Subcutaneous abdominal adipose tissue (tissue), 5 donors: ENCODE measurements around the gene NELFB.

Experiments
- H3K27ac ChIP-seq: one replicate; pipeline ENCODE4 v1.7.0; 2013; ENCODE audit warnings: low read depth, mild to moderate bottlenecking, inconsistent platforms, low read length, moderate library complexity
- H3K27me3 ChIP-seq, 5 donors: one replicate each; pipeline ENCODE4 v1.7.0; 2013; ENCODE audit warnings: low read length in 5 of 5, inconsistent platforms in 1 of 5; ENCODE audit not compliant: control insufficient read depth in 5 of 5, insufficient read depth in 4 of 5
- H3K36me3 ChIP-seq, 5 donors: one replicate each; pipeline ENCODE4 v1.7.0; 2013; ENCODE audit warnings: low read length in 5 of 5; ENCODE audit not compliant: control insufficient read depth in 5 of 5, insufficient read depth in 5 of 5
- H3K4me1 ChIP-seq, 5 donors: one replicate each; pipeline ENCODE4 v1.7.0; 2013; ENCODE audit warnings: low read length in 5 of 5, mild to moderate bottlenecking in 3 of 5, moderate library complexity in 1 of 5; ENCODE audit not compliant: control insufficient read depth in 5 of 5, insufficient read depth in 5 of 5
- H3K4me3 ChIP-seq, 5 donors: one replicate each; pipeline ENCODE4 v1.7.0; 2013; ENCODE audit warnings: low read length in 5 of 5, low read depth in 1 of 5
- H3K9ac ChIP-seq, 5 donors: one replicate each; pipeline ENCODE4 v1.7.0; 2013; ENCODE audit warnings: low read length in 5 of 5, mild to moderate bottlenecking in 4 of 5, moderate library complexity in 3 of 5
- H3K9me3 ChIP-seq, 5 donors: one replicate each; pipeline ENCODE4 v1.7.0; 2013; ENCODE audit warnings: low read length in 5 of 5; ENCODE audit not compliant: control insufficient read depth in 5 of 5
- donor health status: healthy.
- donor health status: healthy.
- donor health status: healthy.
- donor health status: healthy.
- donor health status: healthy.

NELFB gene

DNA sequence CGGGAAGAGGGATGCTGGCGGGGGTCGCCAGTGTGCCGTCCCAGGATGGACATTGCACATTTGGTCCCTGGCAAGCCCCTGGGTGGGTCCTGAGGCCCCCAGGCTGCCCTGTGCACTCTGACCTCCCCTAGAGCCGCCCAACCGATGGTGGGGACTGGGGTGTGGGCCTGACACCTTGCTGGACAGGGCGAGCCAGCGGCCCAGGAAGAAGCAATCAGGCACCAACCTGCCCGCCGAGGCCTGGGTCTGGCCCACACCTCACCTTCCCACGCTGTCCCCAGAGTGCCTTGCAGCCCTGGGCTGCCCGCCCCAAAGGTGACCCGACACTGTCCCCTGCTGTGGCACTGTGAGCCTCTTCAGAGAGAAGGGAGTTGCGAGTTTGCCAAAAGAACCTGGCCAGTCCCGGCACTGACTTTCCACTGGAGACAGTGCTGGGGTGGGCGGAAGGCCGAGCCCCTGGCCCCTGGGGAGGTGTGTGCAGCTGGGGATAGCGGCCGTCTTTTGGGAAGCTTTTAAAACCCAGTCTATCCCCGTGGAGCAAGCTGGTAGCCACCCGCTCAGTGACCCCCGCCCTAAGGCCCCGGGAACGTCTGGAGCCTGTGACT, 58.9 kb downstream of the NELFB start:
- H3K36me3 ChIP-seq: no peaks in the 10 kb centered on the region
- H3K4me3 ChIP-seq: no peak overlapping the region
- H3K4me1 ChIP-seq: peaks cover 3 to 24% (median 17%) of the 10 kb centered on the region in 5 donors
- H3K27ac ChIP-seq: no peak overlapping the region
- H3K9me3 ChIP-seq: no peaks in the 10 kb centered on the region
- no peak overlapping the region for H3K9ac ChIP-seq
- peaks cover 15 to 41% (median 30%) of the 10 kb centered on the region in 5 donors for H3K27me3 ChIP-seq

- peaks cover 15 to 39% (median 30%) of the 10 kb centered on the region in 5 donors for H3K27me3 ChIP-seq
- no peak overlapping the region for H3K4me3 ChIP-seq
- H3K9ac ChIP-seq: no peak overlapping the region
- peaks cover 5 to 32% (median 25%) of the 10 kb centered on the region in 5 donors for H3K4me1 ChIP-seq
- H3K9me3 ChIP-seq: no peaks in the 10 kb centered on the region
- H3K36me3 ChIP-seq: no peaks in the 10 kb centered on the region
- H3K27ac ChIP-seq: no peak overlapping the region
Measured at GRCh38 chr9:137314561-137315560, 59.7 kb downstream of the NELFB start.

- Histone ChIP-seq H3K4me1 (peaks cover 5 to 39% (median 32%) of the 10 kb centered on the region in 5 donors), H3K4me3 (no peak overlapping the region), H3K9ac (no peak overlapping the region), H3K36me3 (no peaks in the 10 kb centered on the region), H3K9me3 (no peaks in the 10 kb centered on the region), H3K27me3 (peaks cover 15 to 36% (median 30%) of the 10 kb centered on the region in 5 donors), H3K27ac (no peak overlapping the region)
Measured at GRCh38 chr9:137315581-137316011, 60.5 kb downstream of the NELFB start.

- Histone ChIP-seq H3K36me3 (no peaks in the 10 kb centered on the region), H3K27me3 (peaks cover 15 to 32% (median 24%) of the 10 kb centered on the region in 5 donors), H3K9ac (peak overlapping the region in 1 of 5 donors; percentile 51), H3K4me1 (peaks cover 4 to 46% (median 38%) of the 10 kb centered on the region in 5 donors), H3K9me3 (no peaks in the 10 kb centered on the region), H3K27ac (no peak overlapping the region), H3K4me3 (peak overlapping the region in 2 of 5 donors; percentile 22 to 26)
Measured at GRCh38 chr9:137316012-137316981, 61.2 kb downstream of the NELFB start.

DNA sequence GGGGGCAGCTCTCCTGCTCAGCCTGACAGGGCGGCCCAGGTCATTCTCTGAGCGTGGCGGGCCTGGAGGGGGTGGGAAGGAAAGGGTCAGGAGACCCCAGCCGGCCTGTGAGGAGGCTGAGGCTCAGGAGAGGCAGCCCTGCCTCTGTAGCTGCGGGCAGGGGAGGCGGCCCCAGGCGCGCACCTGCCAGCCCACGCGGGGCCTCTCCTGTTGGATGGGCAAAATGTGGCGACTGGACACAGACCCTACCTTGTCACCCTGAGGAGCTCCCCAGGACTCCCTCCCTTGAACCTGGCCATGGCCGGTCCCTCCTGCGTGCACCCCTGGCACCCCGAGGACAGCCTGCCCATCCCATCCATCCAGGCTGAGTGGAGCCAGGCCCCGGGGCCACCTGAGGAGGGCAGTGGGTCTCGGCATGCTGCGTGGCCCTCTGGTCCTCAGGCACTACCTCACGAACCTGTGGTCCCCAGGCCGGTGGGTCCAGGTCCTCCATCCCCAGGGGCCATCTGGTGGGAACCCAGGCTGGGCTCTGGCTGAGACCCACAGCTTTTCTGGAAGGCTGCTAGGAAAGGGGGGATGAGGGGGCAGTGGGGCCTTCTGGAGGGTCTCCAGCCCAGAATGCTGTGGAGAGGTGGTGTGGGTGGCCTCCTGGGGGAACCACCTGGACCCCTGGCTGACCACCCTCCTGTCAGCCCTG, 62.0 kb downstream of the NELFB start:
- H3K36me3 ChIP-seq: no peaks in the 10 kb centered on the region
- H3K27me3 ChIP-seq: peaks cover 15 to 32% (median 23%) of the 10 kb centered on the region in 5 donors
- no peak overlapping the region for H3K4me3 ChIP-seq
- no peak overlapping the region for H3K27ac ChIP-seq
- H3K9ac ChIP-seq: no peak overlapping the region
- peaks cover 3 to 54% (median 38%) of the 10 kb centered on the region in 5 donors for H3K4me1 ChIP-seq
- H3K9me3 ChIP-seq: no peaks in the 10 kb centered on the region

DNA sequence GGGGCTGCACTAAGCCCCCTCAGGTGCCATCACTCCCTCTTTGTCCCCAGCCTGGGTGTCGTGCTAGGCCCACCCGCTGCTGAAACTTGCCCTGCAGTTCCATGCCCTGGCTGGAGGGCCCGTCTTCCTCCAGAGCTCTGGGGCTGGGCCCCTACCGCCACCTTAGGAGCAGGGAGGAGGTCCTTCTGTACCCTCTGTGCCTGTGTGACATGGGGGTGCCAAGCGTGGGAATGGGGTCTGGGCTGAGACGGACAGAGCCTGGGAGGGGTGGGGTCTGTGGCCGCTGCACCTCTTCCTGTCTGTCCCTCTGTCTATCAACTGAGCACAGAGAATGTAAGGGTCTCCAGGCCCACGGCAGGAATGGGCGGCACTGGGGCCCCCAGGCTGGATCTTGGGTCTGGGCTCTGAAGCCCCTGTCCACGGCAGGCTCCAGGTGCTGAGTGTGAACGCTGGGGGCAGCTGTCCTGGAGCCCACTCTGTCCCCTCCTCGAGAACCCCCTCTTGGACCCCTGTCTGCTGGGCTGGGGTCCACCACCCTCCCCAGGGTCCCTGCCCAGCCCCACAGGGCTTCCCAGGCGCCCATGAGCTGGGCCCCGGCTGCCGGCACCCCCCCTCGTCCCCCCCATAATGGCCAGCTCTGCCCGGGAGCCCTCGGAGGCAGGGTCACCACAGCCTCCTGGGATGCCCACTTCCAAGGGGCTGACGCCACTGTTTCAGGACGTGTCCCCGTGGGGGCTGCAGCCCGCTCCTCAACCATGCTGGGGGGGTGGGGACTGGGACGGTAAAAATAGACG, 62.8 kb downstream of the NELFB start:
- peaks cover 3 to 54% (median 38%) of the 10 kb centered on the region in 5 donors for H3K4me1 ChIP-seq
- no peak overlapping the region for H3K9ac ChIP-seq
- H3K36me3 ChIP-seq: no peaks in the 10 kb centered on the region
- no peaks in the 10 kb centered on the region for H3K9me3 ChIP-seq
- no peak overlapping the region for H3K4me3 ChIP-seq
- H3K27ac ChIP-seq: no peak overlapping the region
- H3K27me3 ChIP-seq: peaks cover 15 to 26% (median 23%) of the 10 kb centered on the region in 5 donors

DNA sequence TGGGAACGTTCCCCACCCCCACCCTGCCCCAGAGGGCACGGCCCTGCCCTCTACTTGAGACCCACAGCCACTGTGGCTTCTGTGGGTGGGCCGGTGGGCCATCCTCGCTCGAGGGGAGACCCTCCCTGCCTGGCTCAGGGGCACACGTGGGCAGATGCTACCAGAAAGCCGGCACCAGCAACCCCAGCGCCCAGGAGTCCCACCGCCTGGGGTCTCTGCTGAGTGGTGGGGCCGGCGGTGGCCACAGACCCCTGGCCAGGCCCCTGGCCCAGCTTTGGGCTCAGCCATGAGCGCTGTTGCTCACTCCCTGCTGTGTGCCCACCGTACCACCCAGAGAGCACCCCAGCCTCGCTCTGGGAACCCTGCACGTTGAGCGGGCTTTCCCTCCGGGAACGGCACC, 63.5 kb downstream of the NELFB start:
- H3K9ac ChIP-seq: peak overlapping the region in 1 of 5 donors; percentile 45
- peak overlapping the region in 1 of 5 donors; percentile 16 for H3K4me3 ChIP-seq
- H3K27me3 ChIP-seq: peaks cover 15 to 26% (median 23%) of the 10 kb centered on the region in 5 donors
- H3K36me3 ChIP-seq: no peaks in the 10 kb centered on the region
- H3K9me3 ChIP-seq: no peaks in the 10 kb centered on the region
- H3K27ac ChIP-seq: no peak overlapping the region
- H3K4me1 ChIP-seq: peaks cover 3 to 54% (median 38%) of the 10 kb centered on the region in 5 donors

GRCh38 chr9:137319011-137319738, 64.0 kb downstream of the NELFB start:
- peak overlapping the region in 2 of 5 donors; percentile 11 to 16 for H3K4me3 ChIP-seq
- H3K27ac ChIP-seq: no peak overlapping the region
- H3K9me3 ChIP-seq: no peaks in the 10 kb centered on the region
- no peaks in the 10 kb centered on the region for H3K36me3 ChIP-seq
- H3K27me3 ChIP-seq: peaks cover 15 to 26% (median 23%) of the 10 kb centered on the region in 5 donors
- peaks cover 3 to 54% (median 38%) of the 10 kb centered on the region in 5 donors for H3K4me1 ChIP-seq
- peak overlapping the region in 2 of 5 donors; percentile 5 to 45 for H3K9ac ChIP-seq
